GM18870 (cell line): ENCODE data around the gene CALD1.
"Not testable (repeated sequence)": the region's sequence is repeated elsewhere in the genome, so short reads cannot be mapped to it uniquely, and the experiment has no call there.

Source experiments
- ATAC-seq: cut with Tn5 transposase; IDR thresholded peaks from one replicate; pipeline ENCODE4 v1.9.1; 2021; ENCODE audit warnings: moderate library complexity; ENCODE audit not compliant: unreplicated experiment

The CALD1 gene

DNA sequence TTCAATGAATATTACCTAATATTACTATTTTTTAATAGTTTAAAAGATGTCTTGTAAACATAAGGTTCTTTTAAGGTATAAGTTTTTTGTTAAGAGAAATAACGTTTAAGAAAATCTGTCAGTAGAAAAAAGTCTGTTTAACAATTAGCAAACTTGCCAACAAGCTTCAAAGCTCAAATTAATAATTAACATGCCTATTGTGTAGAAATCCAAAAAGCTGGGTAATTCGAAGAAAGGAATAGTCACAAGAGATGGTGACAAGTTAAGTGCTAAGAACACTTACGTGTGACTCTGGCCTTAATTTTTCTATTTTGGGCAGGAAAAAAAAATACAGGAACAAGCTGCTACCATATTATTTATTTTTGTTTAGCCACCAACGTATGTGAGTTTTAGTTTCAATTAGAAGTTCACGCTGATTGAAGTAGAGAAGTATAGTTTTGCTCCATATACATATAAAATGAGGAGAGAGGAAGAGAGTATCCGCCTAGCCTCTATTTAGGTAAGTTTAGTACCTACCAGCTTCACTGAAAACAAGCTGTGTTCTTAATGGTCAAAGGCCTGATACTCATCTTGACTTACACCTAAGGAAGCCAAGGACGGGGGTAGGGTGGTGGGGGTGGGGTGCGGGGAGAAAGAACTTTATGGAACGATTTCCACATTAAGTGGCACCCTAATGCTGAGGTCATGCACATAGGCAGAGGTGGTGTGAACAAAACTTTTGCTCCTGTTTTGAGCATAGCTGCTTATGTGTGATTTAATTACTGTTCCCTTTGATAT is 163.4 kb downstream of the CALD1 start:
- no peak for ATAC-seq

DNA sequence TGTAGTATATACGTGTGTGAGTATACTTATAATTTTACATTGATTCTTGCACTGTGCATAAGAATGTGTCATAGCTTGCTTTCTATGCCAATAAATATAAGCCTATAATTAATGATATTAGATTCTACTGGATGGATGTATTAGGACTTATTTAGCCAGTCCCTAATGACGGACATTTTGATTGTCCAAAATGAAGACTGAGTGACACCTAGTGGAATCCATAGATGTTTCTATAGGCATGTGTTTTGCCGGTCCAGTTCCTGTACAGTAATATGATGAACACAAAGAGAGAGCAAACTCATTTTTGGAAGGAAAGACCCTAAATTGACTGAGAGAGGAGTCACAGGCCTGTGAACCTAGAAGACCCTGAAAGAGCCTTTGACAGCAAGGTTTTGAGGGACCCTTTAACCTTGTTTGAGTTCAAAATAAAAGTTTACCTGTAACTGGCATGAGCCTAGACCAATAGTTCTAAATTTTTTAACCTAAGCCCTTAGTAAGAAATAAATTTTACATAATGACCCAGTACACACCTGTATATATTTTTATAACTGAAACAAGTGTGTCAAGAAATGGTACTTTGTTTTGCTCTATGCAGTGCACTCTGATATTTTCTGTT is 164.5 kb downstream of the CALD1 start:
- ATAC-seq = peak; percentile 68

DNA sequence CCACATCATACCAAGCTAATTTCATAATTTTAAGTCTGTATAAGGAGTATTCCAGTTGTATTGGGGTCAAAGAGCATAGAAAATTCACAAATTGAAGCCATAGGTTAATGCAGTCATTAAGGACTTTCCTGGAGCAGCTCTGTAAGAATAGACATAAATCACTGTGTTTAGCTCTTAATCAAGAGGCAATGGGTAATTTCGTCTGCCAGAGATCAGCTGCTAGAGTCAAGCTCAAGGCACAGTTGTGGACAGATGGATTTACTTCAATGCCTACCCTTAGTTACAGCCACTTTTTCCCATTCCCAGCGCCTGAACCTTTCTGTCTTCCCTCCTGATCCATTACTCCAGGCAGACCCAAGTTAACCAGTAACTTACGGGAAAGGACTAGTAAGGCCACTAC is 166.3 kb downstream of the CALD1 start:
- ATAC-seq = no peak

DNA sequence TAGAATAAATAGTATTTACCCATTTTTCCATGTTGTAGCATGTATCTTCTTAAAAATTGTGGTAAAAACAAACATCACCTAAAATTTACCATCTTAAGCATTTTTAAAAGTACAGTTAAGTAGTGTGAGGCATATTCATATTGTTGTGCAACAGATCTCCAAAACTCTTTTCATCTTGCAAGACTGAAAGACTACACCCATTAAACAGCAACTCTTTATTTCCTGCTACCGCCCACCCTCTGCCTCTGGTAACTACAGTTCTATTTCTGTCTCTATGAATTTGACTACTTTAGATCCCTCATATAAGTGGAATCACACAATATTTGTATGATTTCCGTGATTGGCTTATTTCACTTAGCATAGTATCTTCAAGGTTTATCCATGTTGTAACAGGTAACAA is 166.8 kb downstream of the CALD1 start:
- ATAC-seq = no peak

DNA sequence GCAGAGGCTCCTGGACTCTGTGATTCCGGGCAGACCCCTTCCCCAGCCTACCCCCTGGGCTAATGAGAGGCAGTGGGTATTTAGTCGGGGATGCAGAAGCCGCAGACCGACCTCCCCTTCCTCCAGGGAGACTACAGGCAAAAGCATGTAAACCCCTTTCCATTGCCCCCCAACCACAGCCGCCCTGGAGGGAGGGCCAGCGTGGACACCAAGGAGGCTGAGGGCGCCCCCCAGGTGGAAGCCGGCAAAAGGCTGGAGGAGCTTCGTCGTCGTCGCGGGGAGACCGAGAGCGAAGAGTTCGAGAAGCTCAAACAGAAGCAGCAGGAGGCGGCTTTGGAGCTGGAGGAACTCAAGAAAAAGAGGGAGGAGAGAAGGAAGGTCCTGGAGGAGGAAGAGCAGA is 167.9 kb downstream of the CALD1 start:
- ATAC-seq = no peak

DNA sequence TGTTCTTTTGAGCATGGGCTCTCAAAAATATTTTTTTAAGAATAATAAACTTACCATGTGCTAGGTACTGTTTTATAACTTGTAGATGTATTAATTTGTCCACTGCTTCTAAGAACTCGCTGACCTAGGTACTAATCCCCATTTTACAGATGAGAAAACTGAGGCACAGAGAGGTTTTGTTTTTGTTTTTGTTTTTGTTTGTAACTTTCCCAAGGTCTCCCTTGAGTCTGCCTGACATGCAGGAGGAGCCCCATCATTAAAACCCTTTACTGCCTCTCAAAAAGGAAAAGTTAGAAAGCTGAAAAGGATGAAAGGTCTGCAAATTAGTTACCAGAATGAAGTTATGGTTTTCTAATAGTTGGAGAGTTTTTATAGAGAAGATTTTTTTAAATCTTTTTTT is 168.4 kb downstream of the CALD1 start:
- no peak for ATAC-seq

DNA sequence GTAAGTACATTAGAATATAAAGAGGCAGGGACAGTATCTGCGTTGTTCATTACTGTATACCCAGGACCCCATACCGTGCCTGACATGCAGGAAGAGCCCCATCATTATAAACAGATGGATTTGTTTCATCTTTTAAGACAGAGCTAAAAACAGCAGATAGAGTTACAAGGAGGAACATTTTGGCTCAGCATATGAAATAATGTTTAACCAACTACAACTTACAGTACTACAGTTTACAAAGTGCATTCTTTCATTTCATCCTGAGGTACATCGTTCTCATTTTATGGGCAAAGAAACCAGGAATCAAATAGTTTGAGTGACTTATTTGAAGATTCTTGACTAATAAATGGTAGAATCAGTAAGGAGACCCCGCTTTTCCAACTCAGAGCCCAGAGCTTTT is 168.8 kb downstream of the CALD1 start:
- no peak for ATAC-seq

DNA sequence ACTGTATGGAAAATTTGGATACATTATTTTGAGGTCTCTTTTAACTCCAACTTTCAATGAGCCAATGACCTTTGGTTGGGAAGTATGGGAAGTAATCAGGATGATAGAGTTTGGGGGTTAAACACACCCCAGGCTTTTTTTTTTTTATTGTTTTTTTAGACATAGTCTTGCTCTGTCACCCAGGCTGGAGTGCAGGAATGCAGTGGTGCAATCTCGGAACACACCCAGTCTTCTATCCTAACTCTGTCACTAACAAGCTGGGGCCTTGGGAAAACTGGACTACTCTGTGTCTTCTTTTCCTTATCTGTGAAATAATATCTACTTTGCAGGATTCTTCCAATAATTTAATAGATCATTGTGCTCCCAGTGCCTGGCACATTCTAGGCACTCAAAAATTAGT is 169.3 kb downstream of the CALD1 start:
- ATAC-seq = no peak

DNA sequence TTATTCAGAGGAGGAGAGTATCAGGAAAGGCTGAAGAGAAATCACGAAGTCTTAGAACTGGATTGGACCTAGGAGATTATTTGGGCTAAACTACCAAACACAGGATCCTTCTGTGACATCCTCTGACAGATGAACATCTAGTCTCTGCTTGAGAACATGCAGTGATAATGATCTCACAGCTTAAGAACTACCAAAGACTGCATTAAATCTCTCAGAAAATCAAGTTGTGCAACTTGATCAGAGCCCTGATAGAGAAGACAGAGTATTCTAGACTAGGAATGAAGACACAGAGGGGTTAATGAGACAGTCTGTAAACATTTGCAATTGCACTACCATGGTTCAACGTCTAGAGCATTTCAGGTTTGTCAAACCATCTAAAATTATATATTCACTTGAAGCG is 169.7 kb downstream of the CALD1 start:
- no peak for ATAC-seq

DNA sequence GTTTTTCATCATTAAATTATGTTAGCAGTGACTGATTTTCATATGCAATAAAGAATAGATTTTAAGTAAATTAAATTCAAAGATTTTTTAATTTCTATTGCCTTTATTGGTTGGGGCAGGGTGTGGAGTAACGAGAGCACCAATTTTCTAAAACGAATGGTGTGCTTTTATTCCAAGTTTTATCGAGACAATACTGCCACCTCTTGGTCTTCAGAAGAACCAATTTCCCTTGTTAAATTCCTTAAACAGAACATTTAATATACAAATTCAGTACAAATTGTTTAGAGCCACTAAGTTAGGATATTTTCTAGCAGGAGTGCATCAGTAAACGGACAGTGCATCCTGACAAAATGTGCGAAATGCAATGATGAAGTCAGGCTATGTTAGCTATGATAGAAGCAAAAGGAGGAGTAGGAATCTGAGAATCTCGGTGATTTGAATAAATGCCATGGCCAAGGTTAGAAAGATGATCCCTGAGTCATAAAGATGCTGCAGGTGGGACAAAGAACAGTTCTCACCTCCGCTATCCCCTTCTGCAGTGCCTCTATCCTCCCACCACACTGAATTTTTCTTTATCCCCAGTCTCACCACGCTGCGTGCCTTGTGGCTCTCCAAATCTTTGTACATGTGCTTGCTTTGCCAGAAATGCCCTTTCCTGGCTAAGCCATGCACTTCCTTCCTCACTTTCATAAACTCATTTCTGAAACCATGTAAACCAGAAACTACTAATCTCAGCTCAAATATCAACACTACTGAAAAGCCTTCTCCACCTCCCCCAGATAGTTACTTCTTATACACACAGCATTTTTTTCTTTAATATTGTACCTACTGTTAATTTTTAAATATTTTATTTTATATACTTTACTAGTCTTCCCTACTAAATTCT is 175.0 kb downstream of the CALD1 start:
- ATAC-seq = no peak

DNA sequence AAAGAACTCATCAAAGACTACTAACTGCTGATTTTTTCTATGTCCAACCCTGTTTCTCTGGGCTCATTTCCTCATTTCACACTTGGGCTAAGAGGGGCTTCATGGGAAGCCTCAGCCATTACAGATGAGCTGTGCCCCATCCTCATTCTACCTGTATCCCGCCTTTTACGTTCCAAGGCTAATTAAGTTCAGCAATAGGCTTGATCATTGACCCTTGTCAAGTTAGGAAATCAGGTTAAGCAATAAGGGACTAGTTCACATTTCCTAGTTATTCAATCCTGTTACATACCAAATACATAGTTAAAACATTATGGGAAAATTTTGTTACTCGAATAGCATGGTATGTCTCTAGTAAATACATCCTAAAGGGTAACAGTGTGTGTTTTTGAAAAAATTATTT is 177.6 kb downstream of the CALD1 start:
- no peak for ATAC-seq

DNA sequence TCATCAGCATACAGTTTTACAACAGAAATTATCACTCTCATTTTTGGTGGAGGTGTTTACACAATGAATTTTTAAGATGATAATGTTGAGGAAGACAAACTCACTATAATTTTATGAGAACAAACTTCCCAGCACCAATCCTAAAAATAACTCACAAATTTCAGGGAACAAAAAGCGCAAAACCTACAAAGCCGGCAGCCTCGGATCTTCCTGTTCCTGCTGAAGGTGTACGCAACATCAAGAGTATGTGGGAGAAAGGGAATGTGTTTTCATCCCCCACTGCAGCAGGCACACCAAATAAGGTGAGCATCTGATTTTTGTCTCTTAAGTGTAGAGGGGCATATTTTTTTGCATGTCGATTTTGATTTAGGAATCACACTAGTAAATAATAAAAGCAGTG is 180.4 kb downstream of the CALD1 start:
- ATAC-seq = no peak

DNA sequence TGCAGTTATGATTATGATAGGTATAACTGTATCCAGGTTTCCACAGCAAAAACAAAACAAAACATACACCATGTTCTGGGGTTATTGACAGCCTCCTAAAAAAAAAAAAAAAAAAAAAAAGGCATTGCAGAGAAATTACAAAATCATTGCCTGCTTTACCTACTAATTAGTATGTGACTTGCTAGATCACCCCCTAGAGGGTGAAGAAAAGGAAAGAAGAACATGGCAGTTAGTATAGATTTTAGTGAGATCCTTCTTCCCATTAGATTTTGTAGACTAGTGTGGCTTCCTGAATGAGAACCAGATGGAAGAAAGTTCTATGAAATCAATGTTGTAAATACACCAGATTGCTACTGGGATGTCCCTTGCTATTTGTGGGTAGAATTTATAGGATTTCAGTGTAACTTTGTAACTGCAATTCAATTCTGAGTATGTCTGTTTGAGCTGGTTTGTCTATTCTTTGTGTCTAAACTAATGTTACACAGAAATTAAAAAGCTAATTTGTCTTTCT is 182.9 kb downstream of the CALD1 start:
- ATAC-seq = no peak

DNA sequence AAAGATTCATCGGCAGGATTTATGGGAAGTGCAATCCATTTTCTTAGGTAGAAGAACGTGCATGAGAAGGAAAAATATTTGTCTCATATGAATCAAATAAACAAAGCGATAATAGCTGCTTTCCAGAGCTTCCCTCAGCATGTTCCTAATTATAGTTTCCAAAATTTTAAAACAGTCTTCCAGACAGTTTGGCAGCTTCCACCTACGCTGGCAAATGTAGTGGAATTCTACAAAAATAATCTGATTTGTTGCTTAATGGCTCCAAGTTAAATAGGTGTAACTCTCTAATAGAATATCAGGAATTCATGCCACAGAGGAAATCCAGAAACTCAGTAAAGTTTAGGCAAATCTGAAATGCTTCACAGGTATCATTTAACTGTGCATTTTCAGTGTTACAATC is 183.6 kb downstream of the CALD1 start:
- no peak for ATAC-seq

DNA sequence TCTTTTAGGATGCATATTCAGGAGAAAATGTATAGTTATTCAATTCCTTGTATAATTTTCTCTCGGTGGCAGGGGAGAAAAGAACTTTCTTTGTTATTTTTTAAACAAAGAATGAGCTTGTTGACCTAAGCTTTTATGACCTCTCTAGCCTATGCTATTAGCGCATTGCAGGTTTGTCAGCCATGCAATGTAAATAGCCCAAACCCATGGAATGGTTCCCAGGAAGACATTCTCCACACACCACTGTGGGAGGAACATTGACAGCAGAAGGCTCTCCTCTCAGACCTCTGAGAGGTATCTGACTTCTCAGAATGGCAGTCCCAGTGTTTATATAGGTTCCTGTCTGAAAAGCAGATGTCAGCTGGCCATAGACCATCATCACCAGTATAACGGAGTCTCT is 187.3 kb downstream of the CALD1 start:
- ATAC-seq = no peak

DNA sequence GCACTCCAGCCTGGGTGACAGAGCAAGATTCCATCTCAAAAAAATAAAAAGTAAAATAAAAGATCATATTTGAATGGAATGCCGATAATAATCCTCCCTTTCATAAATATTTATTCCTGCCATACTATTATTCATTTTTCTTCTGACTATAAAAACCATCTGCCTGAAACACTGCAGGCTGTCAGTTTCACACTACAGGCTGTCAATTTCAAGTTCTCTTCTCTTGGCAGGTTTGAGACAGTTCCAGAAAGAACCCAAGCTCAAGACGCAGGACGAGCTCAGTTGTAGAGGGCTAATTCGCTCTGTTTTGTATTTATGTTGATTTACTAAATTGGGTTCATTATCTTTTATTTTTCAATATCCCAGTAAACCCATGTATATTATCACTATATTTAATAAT is 188.7 kb downstream of the CALD1 start:
- ATAC-seq = no peak

DNA sequence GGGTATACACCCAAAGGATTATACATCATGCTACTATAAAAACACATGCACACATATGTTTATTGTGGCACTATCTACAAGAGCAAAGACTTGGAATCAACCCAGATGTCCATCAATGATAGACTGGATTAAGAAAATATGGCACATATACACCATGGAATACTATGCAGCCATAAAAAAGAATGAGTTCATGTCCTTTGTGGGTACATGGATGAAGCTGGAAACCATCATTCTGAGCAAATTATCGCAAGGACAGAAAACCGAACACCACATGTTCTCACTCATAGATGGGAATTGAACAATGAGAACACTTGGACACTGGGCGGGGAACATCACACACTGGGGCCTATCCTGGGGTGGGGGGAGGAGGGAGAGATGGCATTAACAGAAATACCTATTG is 202.2 kb downstream of the CALD1 start:
- ATAC-seq = not testable (repeated sequence)

DNA sequence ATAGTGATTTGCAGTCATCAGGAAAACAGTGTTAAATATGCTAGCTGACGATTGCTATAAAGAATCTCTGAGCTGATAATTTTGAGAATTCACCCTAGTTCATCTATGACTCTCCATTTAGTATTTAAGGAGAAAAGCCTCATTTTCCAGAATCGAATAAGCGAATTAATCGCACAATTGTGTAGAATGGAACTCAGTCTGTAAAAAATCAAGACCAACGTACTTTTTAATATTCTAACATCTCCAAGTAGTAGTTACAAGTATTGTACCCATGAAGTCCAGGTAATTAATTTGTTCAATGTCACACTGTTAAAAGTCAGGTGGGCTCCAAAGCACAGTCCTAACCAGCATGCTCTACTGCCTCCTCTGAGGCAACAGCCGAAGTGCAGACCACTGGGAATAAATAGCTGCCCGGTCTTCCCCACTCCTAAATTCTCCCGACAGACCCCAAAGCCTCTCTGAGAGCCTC is 206.5 kb downstream of the CALD1 start:
- ATAC-seq = peak; percentile 41

DNA sequence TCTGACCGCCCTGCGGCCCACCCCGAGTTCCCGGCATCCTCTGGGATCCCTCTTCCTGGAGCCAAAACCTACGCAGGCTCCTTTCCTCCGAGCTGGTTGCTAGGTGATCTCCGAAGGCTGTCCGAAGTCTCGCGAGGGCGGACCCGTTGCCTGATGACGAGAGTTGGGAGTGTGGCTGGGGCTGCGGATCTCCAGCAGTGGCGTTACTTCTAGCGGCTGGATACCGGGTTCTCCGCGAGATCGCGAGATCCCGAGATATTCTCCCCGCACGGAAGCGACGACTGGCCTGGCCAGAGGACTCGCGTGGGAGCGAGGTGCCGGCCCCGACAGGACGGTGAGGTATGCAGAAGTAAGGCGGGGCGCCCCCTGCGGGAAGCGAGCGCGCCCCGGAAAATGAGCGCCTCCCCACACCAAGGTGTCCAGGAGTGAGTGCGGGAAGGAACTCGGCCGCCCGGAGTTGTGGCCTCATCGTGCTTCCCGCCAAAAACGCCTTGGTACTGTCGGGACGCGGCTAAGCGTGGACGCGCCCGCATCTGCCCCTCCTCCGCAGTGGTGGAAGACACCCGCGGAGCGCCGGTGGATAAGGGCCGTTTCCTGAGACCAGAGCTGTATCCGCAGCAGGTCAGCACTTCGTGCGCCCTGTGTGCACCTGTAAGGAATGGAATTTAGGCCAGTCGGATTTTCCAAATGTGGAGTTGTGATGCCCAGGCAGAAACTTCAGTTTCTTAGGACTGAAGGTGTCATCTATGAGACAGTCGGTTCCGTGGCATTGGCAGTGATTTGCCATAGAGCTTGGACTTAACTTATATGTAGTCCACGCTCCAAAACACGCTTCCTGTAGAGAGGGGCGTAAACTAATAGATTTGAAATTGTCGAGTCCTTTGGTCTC is 207.2 kb downstream of the CALD1 start, which contains the start of gene AGBL3:
TSS of gene AGBL3 (plus strand) at position 146 of the 889 bp plus-strand sequence. CDS start 1,426 bp downstream, outside the sequence.
- peak; percentile 84 for ATAC-seq

DNA sequence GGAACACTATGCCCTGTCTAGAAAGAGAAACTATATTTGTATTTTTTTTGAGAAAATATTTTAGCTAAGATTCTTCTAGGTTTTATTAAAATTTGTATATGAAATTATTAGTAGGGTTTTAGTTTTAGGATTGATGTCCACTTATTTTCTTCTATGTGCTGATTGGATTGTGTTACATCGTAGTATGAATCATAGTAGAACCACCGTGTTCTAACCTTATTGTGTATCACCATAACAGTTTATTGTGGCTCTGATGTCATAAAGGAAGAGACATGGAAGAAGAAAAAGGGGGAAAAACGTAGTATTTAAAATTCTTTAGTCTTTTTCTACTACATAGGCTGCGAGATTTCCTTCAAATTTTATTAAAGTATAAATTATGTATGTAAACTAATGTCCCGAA is 208.7 kb downstream of the CALD1 start:
- no peak for ATAC-seq
